Smooth muscle cell (in vitro differentiated cells): ENCODE results near the gene GDF9. TPM values are rescaled to one million over a fixed set of nuclear protein-coding genes. Genes with fewer than 3 reads are reported as not detected.
A peak's percentile ranks its signal among the peaks of the same experiment; 100 is the strongest.

ENCODE experiments used
- DNase-seq: peaks from one replicate; lab custom pipeline; 2025; ENCODE audit not compliant: unreplicated experiment; lab: John Stamatoyannopoulos, UW
- H2AFZ ChIP-seq: fragments of 200-600 bp; sonication (generic); 2 replicates; pipeline ENCODE4 v1.6.0; 2016; ENCODE audit warnings: antibody characterized with exemption, low read depth, mild to moderate bottlenecking
- H3F3A ChIP-seq: fragments of 200-600 bp; sonication (generic); 2 replicates; pipeline ENCODE4 v1.6.0; 2017; ENCODE audit warnings: antibody characterized with exemption, low read depth
- H3K27ac ChIP-seq: fragments of 200-600 bp; sonication (generic); 2 replicates; pipeline ENCODE4 v1.5.1; 2016; ENCODE audit warnings: low read depth, mild to moderate bottlenecking
- H3K27me3 ChIP-seq: fragments of 200-600 bp; sonication (generic); 2 replicates; pipeline ENCODE4 v1.6.1; 2016; ENCODE audit warnings: low read depth, mild to moderate bottlenecking
- H3K36me3 ChIP-seq: fragments of 200-600 bp; sonication (generic); 2 replicates; pipeline ENCODE4 v1.5.1; 2016; ENCODE audit warnings: low read depth
- H3K4me1 ChIP-seq: fragments of 200-600 bp; sonication (generic); 2 replicates; pipeline ENCODE4 v1.5.1; 2016; ENCODE audit warnings: low read depth
- H3K4me2 ChIP-seq: fragments of 200-600 bp; sonication (generic); 2 replicates; pipeline ENCODE4 v1.6.0; 2016; ENCODE audit warnings: mild to moderate bottlenecking
- H3K4me3 ChIP-seq: fragments of 200-600 bp; sonication (generic); 2 replicates; pipeline ENCODE4 v1.5.1; 2016; ENCODE audit warnings: mild to moderate bottlenecking
- H3K79me2 ChIP-seq: fragments of 200-600 bp; sonication (generic); 2 replicates; pipeline ENCODE4 v1.6.0; 2016; ENCODE audit warnings: low read depth, mild to moderate bottlenecking
- H3K9ac ChIP-seq: fragments of 200-600 bp; sonication (generic); 2 replicates; pipeline ENCODE4 v1.6.0; 2016; ENCODE audit warnings: low read depth
- H3K9me3 ChIP-seq: fragments of 200-600 bp; sonication (generic); replicated peaks from 2 replicates; pipeline ENCODE4 v1.5.1; 2016; ENCODE audit warnings: low read depth
- H4K20me1 ChIP-seq: fragments of 200-600 bp; sonication (generic); 2 replicates; pipeline ENCODE4 v1.6.0; 2016; ENCODE audit warnings: low read depth
- CTCF ChIP-seq: fragments of 200-600 bp; sonication (generic); IDR thresholded peaks from 2 replicates; pipeline ENCODE4 v1.5.1; 2017; ENCODE audit warnings: borderline replicate concordance, mild to moderate bottlenecking, antibody characterized with exemption; ENCODE audit not compliant: insufficient read depth, poor library complexity, severe bottlenecking
- WGBS: methylation state at CpG from one replicate; pipeline ENCODE4 v1.1.7; 2016; ENCODE audit warnings: low lambda C conversion rate; 5-methylcytosine and 5-hydroxymethylcytosine counted together
- polyA plus RNA-seq: library from polyadenylated mRNA; unstranded; fragments of >200 nt; fragmentation: Nextera tagmentation; extraction: Ambion mirVana; gene quantifications from 2 replicates; pipeline ENCODE4 v1.2.1, GENCODE V29; 2016
- total RNA-seq: library from RNA; depleted of rRNA; stranded (reverse); fragments of >200 nt; gene quantifications from 2 replicates; pipeline ENCODE4 v1.2.3, GENCODE V29; 2014

GDF9 gene
- total and polyA plus RNA-seq, 2 experiments from 2014 or later: 0.46 to 1.9 TPM

- no peak for DNase-seq
- Histone ChIP-seq H2AFZ (no peak overlapping the region), H3K27ac (peak overlapping the region; percentile 30), H3K79me2 (peaks cover 9% of the 10 kb centered on the region), H3K4me2 (no peak overlapping the region), H3K27me3 (no peaks in the 10 kb centered on the region), H3K4me1 (peaks cover 6% of the 10 kb centered on the region), H3K9me3 (no peaks in the 10 kb centered on the region), H3K36me3 (no peaks in the 10 kb centered on the region), H3F3A (peaks cover 57% of the 10 kb centered on the region), H3K9ac (no peak overlapping the region), H4K20me1 (peaks cover 26% of the 10 kb centered on the region), H3K4me3 (no peak overlapping the region)
- 72% methylated on average over 5 of the region's 5 CpGs for WGBS
- no peak for TF ChIP-seq CTCF
Measured at GRCh38 chr5:132871459-132872284, 5.4 kb upstream of the GDF9 start.

GRCh38 chr5:132870801-132871200, 4.5 kb upstream of the GDF9 start:
- no peak overlapping the region for H2AFZ ChIP-seq
- H3K79me2 ChIP-seq: peaks cover 9% of the 10 kb centered on the region
- no peak for DNase-seq
- peaks cover 18% of the 10 kb centered on the region for H4K20me1 ChIP-seq
- TF ChIP-seq CTCF: no peak
- peaks cover 49% of the 10 kb centered on the region for H3F3A ChIP-seq
- no peaks in the 10 kb centered on the region for H3K27me3 ChIP-seq
- H3K27ac ChIP-seq: peak overlapping the region; percentile 30
- no peaks in the 10 kb centered on the region for H3K9me3 ChIP-seq
- H3K4me3 ChIP-seq: no peak overlapping the region
- 83% methylated on average over 2 of the region's 2 CpGs for WGBS
- H3K4me2 ChIP-seq: no peak overlapping the region
- H3K36me3 ChIP-seq: no peaks in the 10 kb centered on the region
- peaks cover 8% of the 10 kb centered on the region for H3K4me1 ChIP-seq
- no peak overlapping the region for H3K9ac ChIP-seq

GRCh38 chr5:132868754-132869153, 2.5 kb upstream of the GDF9 start:
- TF ChIP-seq CTCF: no peak
- Histone ChIP-seq H3K4me2 (no peak overlapping the region), H3K27ac (peak overlapping the region; percentile 89), H3K27me3 (no peaks in the 10 kb centered on the region), H2AFZ (no peak overlapping the region), H3F3A (peaks cover 38% of the 10 kb centered on the region), H3K79me2 (peaks cover 9% of the 10 kb centered on the region), H3K36me3 (no peaks in the 10 kb centered on the region), H3K9me3 (no peaks in the 10 kb centered on the region), H4K20me1 (peaks cover 5% of the 10 kb centered on the region), H3K4me3 (no peak overlapping the region), H3K4me1 (peaks cover 12% of the 10 kb centered on the region), H3K9ac (no peak overlapping the region)
- no peak for DNase-seq
- 91% methylated on average over 4 of the region's 4 CpGs for WGBS

- TF ChIP-seq CTCF: no peak
- no peak overlapping the region for H2AFZ ChIP-seq
- peak overlapping the region; percentile 87 for H3K4me2 ChIP-seq
- DNase-seq: no peak
- H4K20me1 ChIP-seq: peaks cover 5% of the 10 kb centered on the region
- peak overlapping the region; percentile 70 for H3K4me3 ChIP-seq
- H3K27me3 ChIP-seq: no peaks in the 10 kb centered on the region
- peak overlapping the region; percentile 94 for H3K9ac ChIP-seq
- WGBS: 3% methylated on average over 13 of the region's 13 CpGs
- peaks cover 12% of the 10 kb centered on the region for H3K4me1 ChIP-seq
- no peaks in the 10 kb centered on the region for H3K9me3 ChIP-seq
- peak overlapping the region; percentile 89 for H3K27ac ChIP-seq
- no peaks in the 10 kb centered on the region for H3K36me3 ChIP-seq
- peaks cover 9% of the 10 kb centered on the region for H3K79me2 ChIP-seq
- peaks cover 27% of the 10 kb centered on the region for H3F3A ChIP-seq
Measured at GRCh38 chr5:132867046-132867451, 780 bp upstream of the GDF9 start.
